DND-41 (cell line): Measurements from ENCODE around the gene TTLL5.

Experiments used
- ATAC-seq: fragments of 200-7000 bp; cut with Tn5 transposase; 3 replicates; pipeline ENCODE4 v1.9.1; 2021; ENCODE audit warnings: low read depth; ENCODE audit not compliant: insufficient read depth
- DNase-seq: peaks from one replicate; pipeline ENCODE4 v3.0.0-alpha.2; 2020
- H2AFZ ChIP-seq: 2 replicates; pipeline ENCODE4 v1.6.0; 2012; ENCODE audit warnings: low read depth, low read length
- H3K27ac ChIP-seq: 2 replicates; pipeline ENCODE4 v1.5.1; 2012; ENCODE audit warnings: low read length, inconsistent platforms
- H3K27me3 ChIP-seq: fragments of 200-600 bp; sonication (generic); 2 replicates; pipeline ENCODE4 v1.6.0; 2012; ENCODE audit warnings: low read length, mild to moderate bottlenecking, inconsistent platforms; ENCODE audit not compliant: insufficient read depth, poor library complexity
- H3K36me3 ChIP-seq: 2 replicates; pipeline ENCODE4 v1.5.1; 2012; ENCODE audit warnings: low read length, inconsistent platforms; ENCODE audit not compliant: insufficient read depth
- H3K4me1 ChIP-seq: 2 replicates; pipeline ENCODE4 v1.5.1; 2012; ENCODE audit warnings: mild to moderate bottlenecking, low read length; ENCODE audit not compliant: insufficient read depth
- H3K4me2 ChIP-seq: 2 replicates; pipeline ENCODE4 v1.6.0; 2012; ENCODE audit warnings: mild to moderate bottlenecking, moderate library complexity, low read length, inconsistent platforms; ENCODE audit not compliant: insufficient read depth
- H3K4me3 ChIP-seq, 2 experiments: fragments of 200-600 bp in 1 of 2; shearing (Covaris generic) in 1 of 2; 2 replicates each; pipeline ENCODE4 v1.5.1; 2012 to 2016; ENCODE audit warnings: inconsistent platforms in 2 of 2, low read length in 2 of 2, mild to moderate bottlenecking in 2 of 2, low read depth in 1 of 2, moderate library complexity in 1 of 2
- H3K79me2 ChIP-seq: 2 replicates; pipeline ENCODE4 v1.6.0; 2012; ENCODE audit warnings: low read length, inconsistent platforms; ENCODE audit not compliant: insufficient read depth
- H3K9ac ChIP-seq: 2 replicates; pipeline ENCODE4 v1.6.0; 2012; ENCODE audit warnings: low read depth, mild to moderate bottlenecking, inconsistent platforms, low read length, moderate library complexity
- H3K9me3 ChIP-seq: 2 replicates; pipeline ENCODE4 v1.5.1; 2012; ENCODE audit warnings: low read length, moderate library complexity, mild to moderate bottlenecking, inconsistent platforms; ENCODE audit not compliant: insufficient read depth, severe bottlenecking
- H4K20me1 ChIP-seq: 2 replicates; pipeline ENCODE4 v1.6.0; 2012; ENCODE audit warnings: low read length; ENCODE audit not compliant: insufficient read depth
- EZH2 ChIP-seq: IDR thresholded peaks from 3 replicates; pipeline ENCODE4 v1.6.1; 2012; ENCODE audit warnings: borderline replicate concordance, low read depth, mild to moderate bottlenecking, moderate library complexity, low read length, inconsistent platforms; ENCODE audit not compliant: severe bottlenecking
- TF ChIP-seq, protein P1 (sequence below): IDR thresholded peaks from 2 replicates; pipeline ENCODE4 v1.5.1; 2012; ENCODE audit warnings: borderline replicate concordance, low read length, moderate library complexity, mild to moderate bottlenecking; ENCODE audit not compliant: poor library complexity, severe bottlenecking; ENCODE audit errors: extremely low read depth

TTLL5 gene

DNA sequence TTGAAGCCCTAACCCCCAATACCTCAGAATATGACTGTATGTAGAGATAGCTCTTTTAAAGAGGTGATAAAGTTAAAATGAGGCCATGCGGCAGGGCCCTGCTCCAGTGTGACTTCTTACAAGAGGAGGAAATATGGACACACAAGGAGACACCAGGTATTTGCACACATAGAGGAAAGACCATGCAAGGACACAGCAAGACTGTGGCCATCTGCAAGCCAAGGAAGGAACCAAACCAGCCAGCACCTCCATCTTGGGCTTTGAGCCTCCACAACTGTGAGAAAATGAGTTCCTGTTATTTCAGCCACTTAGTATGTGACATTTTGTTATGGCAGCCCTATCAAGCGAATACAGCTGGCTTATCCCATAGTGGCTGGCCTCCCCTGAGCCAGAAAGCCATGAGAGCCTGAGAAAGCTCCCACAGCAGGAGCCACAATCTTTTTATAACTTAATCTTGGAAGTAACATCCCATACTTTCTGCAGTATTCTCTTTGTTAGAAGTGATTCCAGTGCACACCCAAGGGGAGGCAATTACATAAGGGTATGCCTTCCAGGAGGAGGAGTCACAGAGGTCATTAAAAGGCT, 272.8 kb downstream of the TTLL5 start:
- TF ChIP-seq, protein P1, sequence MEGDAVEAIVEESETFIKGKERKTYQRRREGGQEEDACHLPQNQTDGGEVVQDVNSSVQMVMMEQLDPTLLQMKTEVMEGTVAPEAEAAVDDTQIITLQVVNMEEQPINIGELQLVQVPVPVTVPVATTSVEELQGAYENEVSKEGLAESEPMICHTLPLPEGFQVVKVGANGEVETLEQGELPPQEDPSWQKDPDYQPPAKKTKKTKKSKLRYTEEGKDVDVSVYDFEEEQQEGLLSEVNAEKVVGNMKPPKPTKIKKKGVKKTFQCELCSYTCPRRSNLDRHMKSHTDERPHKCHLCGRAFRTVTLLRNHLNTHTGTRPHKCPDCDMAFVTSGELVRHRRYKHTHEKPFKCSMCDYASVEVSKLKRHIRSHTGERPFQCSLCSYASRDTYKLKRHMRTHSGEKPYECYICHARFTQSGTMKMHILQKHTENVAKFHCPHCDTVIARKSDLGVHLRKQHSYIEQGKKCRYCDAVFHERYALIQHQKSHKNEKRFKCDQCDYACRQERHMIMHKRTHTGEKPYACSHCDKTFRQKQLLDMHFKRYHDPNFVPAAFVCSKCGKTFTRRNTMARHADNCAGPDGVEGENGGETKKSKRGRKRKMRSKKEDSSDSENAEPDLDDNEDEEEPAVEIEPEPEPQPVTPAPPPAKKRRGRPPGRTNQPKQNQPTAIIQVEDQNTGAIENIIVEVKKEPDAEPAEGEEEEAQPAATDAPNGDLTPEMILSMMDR, result no peak
- TF ChIP-seq EZH2, result no peak
- no peaks in the 10 kb centered on the region for H3K79me2 ChIP-seq
- H3K9ac ChIP-seq, result no peak overlapping the region

DNA sequence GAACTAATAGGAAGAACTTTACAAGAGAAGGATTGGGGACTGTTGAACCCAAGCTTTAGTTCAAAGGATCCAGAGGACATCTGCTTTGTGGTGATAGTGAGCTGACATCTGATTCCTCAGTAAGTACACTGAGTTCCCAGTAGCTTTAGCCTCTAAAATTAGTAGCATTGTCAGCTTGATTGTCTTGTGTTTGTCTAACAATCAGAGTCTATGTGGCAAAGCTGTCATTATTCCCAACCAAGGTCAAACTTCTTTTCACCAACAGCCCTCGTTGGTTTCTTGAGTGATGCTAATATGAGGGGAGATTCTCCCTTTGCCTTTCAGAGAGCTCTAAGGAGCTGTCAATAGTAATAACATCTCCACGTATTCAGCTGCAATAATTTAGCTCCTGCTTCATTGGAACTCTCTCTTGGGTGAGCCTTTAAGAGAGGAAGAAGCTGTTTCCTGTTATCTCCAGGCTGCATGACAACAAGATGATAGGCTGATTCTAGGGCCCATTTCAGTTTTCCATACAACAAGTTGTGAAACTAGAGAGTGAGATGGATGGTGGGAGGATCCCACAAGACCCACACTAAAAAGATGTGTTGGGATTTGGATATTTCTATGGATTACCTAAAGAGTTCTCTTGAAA, 274.1 kb downstream of the TTLL5 start:
- H3K79me2 ChIP-seq, result no peaks in the 10 kb centered on the region
- H2AFZ ChIP-seq, result no peak overlapping the region
- no peaks in the 10 kb centered on the region for H3K4me1 ChIP-seq
- H3K9me3 ChIP-seq, result no peaks in the 10 kb centered on the region
- H4K20me1 ChIP-seq, result no peaks in the 10 kb centered on the region
- no peaks in the 10 kb centered on the region for H3K27me3 ChIP-seq
- H3K4me2 ChIP-seq, result no peak overlapping the region
- no peak overlapping the region for H3K9ac ChIP-seq
- no peak overlapping the region for H3K27ac ChIP-seq
- TF ChIP-seq EZH2, result no peak
- TF ChIP-seq, protein P1, result no peak
- H3K36me3 ChIP-seq, result peaks cover 6% of the 10 kb centered on the region; the same call in 1 of the 2 replicates
- DNase-seq, result no peak
- H3K4me3 ChIP-seq, result no peak overlapping the region
- no peak for ATAC-seq

More for the DNA sequence above, 272.8 kb downstream of the TTLL5 start:
- Histone ChIP-seq H2AFZ (no peak overlapping the region), H4K20me1 (no peaks in the 10 kb centered on the region), H3K27me3 (no peaks in the 10 kb centered on the region), H3K4me1 (no peaks in the 10 kb centered on the region), H3K4me3 (no peak overlapping the region), H3K4me2 (no peak overlapping the region), H3K36me3 (peaks cover 6% of the 10 kb centered on the region; the same call in 1 of the 2 replicates), H3K27ac (no peak overlapping the region), H3K9me3 (no peaks in the 10 kb centered on the region)
- ATAC-seq (no peak), DNase-seq (no peak)

DNA sequence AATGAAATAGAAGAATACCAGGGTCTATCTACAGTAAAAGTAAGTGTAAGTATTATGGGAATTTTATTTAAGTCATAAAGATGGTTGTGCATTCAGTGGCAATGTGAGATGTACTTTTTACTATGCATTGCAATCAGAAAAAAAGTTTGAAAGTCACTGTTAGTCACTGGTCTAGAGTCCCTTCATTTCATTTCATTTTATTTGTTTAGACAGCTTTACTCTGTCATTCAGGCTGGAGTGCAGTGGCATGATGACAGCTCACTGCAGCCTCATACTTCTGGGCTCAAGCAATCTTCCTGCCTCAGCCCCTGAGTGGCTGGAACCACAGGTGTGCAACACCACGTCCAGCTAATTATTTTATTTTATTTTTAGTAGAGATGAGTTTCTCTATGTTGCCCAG, 278.2 kb downstream of the TTLL5 start:
- Histone ChIP-seq H3K4me2 (no peak overlapping the region), H3K36me3 (peaks cover 3% of the 10 kb centered on the region; the same call in 1 of the 2 replicates), H4K20me1 (no peaks in the 10 kb centered on the region), H3K9me3 (no peaks in the 10 kb centered on the region), H2AFZ (no peak overlapping the region), H3K4me3 (no peak overlapping the region), H3K4me1 (no peaks in the 10 kb centered on the region), H3K27me3 (no peaks in the 10 kb centered on the region), H3K9ac (no peak overlapping the region), H3K79me2 (no peaks in the 10 kb centered on the region), H3K27ac (no peak overlapping the region)
- DNase-seq (no peak), ATAC-seq (no peak)
- TF ChIP-seq EZH2, result no peak
- TF ChIP-seq, protein P1, result no peak
